Measurements from ENCODE around the gene BTBD17. TPM values are rescaled to one million over a fixed set of nuclear protein-coding genes. Genes with fewer than 3 reads are reported as not detected.

The BTBD17 gene
- total and polyA plus RNA-seq, 4 donors = 9.4 to 31.0 (median 17.7) TPM

DNA sequence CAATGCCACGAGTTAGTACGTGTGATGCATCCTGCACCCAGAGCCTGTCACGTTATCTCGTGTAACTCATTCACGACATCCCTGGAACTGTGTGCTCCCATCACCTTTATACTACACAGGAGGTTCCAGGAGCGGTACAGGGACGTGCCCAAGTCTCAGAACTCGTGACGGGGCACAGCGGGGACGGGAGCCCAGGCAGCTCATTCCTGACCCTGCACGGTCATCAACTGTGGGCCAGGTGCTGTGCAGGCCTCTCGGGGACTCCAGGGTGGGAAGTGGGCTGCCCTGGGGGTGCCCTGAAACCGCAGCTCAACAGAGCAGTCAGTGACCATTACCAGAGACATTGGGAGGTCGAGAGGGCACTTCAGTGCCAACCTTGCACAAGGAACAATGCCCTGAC is 46.8 kb downstream of the BTBD17 start:
- no peak overlapping the region for H3K4me3 ChIP-seq (ENCODE audit: low read depth, low read length)
- H3K36me3 ChIP-seq (ENCODE audit: control insufficient read depth, insufficient read depth, low read length) = peaks cover 4% of the 10 kb centered on the region
- H3K27me3 ChIP-seq (ENCODE audit: control insufficient read depth, insufficient read depth, low read length) = no peaks in the 10 kb centered on the region
- peaks cover 2% of the 10 kb centered on the region for H3K9me3 ChIP-seq (ENCODE audit: control insufficient read depth, insufficient read depth, low read length)
- no peaks in the 10 kb centered on the region for H3K4me1 ChIP-seq (ENCODE audit: control insufficient read depth, insufficient read depth, low read length)
- 93% methylated on average over 13 of the region's 15 CpGs for WGBS (ENCODE audit: insufficient coverage)
- no peak for DNase-seq (ENCODE audit: low read depth in 4 of 6, low spot score in 6 of 6)
- no peak overlapping the region for H3K27ac ChIP-seq (ENCODE audit: low read depth, low read length)

DNA sequence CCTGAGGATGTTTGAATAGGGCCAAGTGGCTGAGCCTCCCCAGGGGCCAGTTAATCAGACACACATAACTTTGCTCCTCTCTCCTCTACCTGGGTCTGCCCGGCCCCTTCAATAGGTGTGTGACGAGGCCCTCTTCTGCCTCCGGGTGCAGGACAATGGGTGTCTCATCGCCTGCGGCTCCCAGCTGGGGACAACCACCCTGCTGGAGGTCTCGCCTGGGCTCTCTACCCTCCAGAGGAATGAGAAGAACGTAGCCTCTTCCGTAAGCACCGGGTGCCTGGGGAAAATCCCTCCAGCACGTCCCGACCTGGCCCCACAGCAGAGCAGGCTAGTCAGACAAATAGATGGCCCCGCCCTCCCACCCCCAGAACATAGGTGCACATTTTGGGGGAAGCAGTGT is 51.8 kb downstream of the BTBD17 start:
- no peaks in the 10 kb centered on the region for H3K27me3 ChIP-seq (ENCODE audit: control insufficient read depth, insufficient read depth, low read length)
- H3K4me3 ChIP-seq (ENCODE audit: low read depth, low read length) = no peak overlapping the region
- H3K4me1 ChIP-seq (ENCODE audit: control insufficient read depth, insufficient read depth, low read length) = no peaks in the 10 kb centered on the region
- H3K36me3 ChIP-seq (ENCODE audit: control insufficient read depth, insufficient read depth, low read length) = no peaks in the 10 kb centered on the region
- no peak for DNase-seq (ENCODE audit: low read depth in 4 of 6, low spot score in 6 of 6)
- no peak overlapping the region for H3K27ac ChIP-seq (ENCODE audit: low read depth, low read length)
- WGBS (ENCODE audit: insufficient coverage) = 74% methylated on average over 11 of the region's 12 CpGs
- H3K9me3 ChIP-seq (ENCODE audit: control insufficient read depth, insufficient read depth, low read length) = peaks cover 2% of the 10 kb centered on the region

DNA sequence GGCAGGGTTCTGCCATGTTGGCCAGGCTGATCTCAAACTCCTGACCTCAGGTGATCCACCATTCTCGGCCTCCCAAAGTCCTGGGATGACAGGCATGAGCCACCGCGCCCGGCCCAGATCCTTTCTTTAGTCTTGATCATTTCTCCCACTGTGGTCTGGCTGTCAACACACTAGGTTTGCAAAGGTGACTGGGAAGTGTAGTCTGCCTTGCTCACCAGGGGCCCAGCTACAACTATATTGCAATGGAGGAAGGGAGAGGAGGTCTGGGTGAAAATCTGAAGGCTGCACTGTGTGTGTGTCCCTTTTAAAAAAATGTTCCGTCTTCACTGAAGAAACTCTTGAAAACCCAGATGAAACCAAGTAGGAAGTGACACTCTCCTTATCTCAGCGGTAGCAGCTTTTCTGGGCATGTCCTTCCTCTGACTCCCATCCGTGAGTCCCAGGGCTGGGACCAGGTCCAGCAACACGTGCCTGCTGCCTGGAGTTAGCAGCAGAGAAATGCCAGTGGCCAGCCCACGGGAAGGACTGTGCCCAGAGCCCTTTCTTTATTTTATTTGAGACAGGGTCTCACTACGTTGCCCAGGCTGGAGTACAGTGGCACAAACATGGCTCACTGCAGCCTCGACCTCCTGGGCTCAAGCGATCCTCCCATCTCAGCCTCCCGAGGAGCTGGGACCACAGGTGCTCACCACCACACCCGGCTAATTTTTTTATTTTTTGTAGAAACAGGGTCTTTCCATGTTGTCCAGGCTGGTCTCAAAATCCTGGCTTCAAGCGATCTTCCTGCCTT is 53.5 kb downstream of the BTBD17 start:
- peaks cover 2% of the 10 kb centered on the region for H3K9me3 ChIP-seq (ENCODE audit: control insufficient read depth, insufficient read depth, low read length)
- no peak overlapping the region for H3K4me3 ChIP-seq (ENCODE audit: low read depth, low read length)
- no peak for DNase-seq (ENCODE audit: low read depth in 4 of 6, low spot score in 6 of 6)
- H3K4me1 ChIP-seq (ENCODE audit: control insufficient read depth, insufficient read depth, low read length) = no peaks in the 10 kb centered on the region
- 78% methylated on average over 11 of the region's 15 CpGs for WGBS (ENCODE audit: insufficient coverage)
- no peaks in the 10 kb centered on the region for H3K36me3 ChIP-seq (ENCODE audit: control insufficient read depth, insufficient read depth, low read length)
- H3K27me3 ChIP-seq (ENCODE audit: control insufficient read depth, insufficient read depth, low read length) = no peaks in the 10 kb centered on the region
- H3K27ac ChIP-seq (ENCODE audit: low read depth, low read length) = no peak overlapping the region

Other genes with a start within 250 kb of the BTBD17 start
- 1,000 to 10,000 TPM; 1,239 to 1,608 TPM for gene RPL38, start 158.2 kb downstream of the BTBD17 start, total RNA-seq
- 1,000 to 10,000 TPM; 1,051 to 1,061 TPM for gene RPL38, start 158.2 kb downstream of the BTBD17 start, polyA plus RNA-seq (ENCODE audit: insufficient read length in 2 of 2)
- 10 to 100 TPM; 25.0 to 27.5 TPM for gene TTYH2, start 148.3 kb downstream of the BTBD17 start, total RNA-seq
- gene TTYH2, start 148.3 kb downstream of the BTBD17 start, polyA plus RNA-seq (ENCODE audit: insufficient read length in 2 of 2) = 10 to 100 TPM; 59.2 to 66.4 TPM
- 1 to 10 TPM in 1 of 2 donors, under 1 TPM in 1; 0.69 to 6.4 TPM for gene DNAI2, start 87.6 kb downstream of the BTBD17 start, total RNA-seq
- 1 to 10 TPM; 5.4 to 7.4 TPM for gene DNAI2, start 87.6 kb downstream of the BTBD17 start, polyA plus RNA-seq (ENCODE audit: insufficient read length in 2 of 2)
- gene KIF19, start 35.6 kb downstream of the BTBD17 start, total RNA-seq = 1 to 10 TPM; 1.8 to 2.7 TPM
- 1 to 10 TPM; 2.3 to 2.8 TPM for gene KIF19, start 35.6 kb downstream of the BTBD17 start, polyA plus RNA-seq (ENCODE audit: insufficient read length in 2 of 2)
- under 1 TPM; 0.22 to 0.59 TPM for gene GPR142, start 5.6 kb upstream of the BTBD17 start, total RNA-seq
- under 1 TPM; 0.43 to 0.86 TPM for gene GPR142, start 5.6 kb upstream of the BTBD17 start, polyA plus RNA-seq (ENCODE audit: insufficient read length in 2 of 2)
- 10 to 100 TPM; 16.3 to 98.7 TPM for gene GPRC5C, start 70.2 kb upstream of the BTBD17 start, total RNA-seq
- 10 to 100 TPM; 10.4 to 19.1 TPM for gene GPRC5C, start 70.2 kb upstream of the BTBD17 start, polyA plus RNA-seq (ENCODE audit: insufficient read length in 2 of 2)
- 1 to 10 TPM; 8.4 to 9.9 TPM for gene CD300A, start 104.8 kb upstream of the BTBD17 start, total RNA-seq
- gene CD300A, start 104.8 kb upstream of the BTBD17 start, polyA plus RNA-seq (ENCODE audit: insufficient read length in 2 of 2) = 1 to 10 TPM; 6.7 to 8.2 TPM
- under 1 TPM in 1 of 2 donors, not detected in 1; 0.30 TPM for gene CD300LB, start 169.6 kb upstream of the BTBD17 start, total RNA-seq
- gene CD300LB, start 169.6 kb upstream of the BTBD17 start, polyA plus RNA-seq (ENCODE audit: insufficient read length in 2 of 2) = under 1 TPM in 1 of 2 donors, not detected in 1; 0.14 TPM
- under 1 TPM; 0.55 to 0.69 TPM for gene CD300C, start 184.2 kb upstream of the BTBD17 start, total RNA-seq
- 1 to 10 TPM in 1 of 2 donors, under 1 TPM in 1; 1.00 to 1.1 TPM for gene CD300C, start 184.2 kb upstream of the BTBD17 start, polyA plus RNA-seq (ENCODE audit: insufficient read length in 2 of 2)
- gene CD300H, start 205.6 kb upstream of the BTBD17 start, total RNA-seq = under 1 TPM in 1 of 2 donors, not detected in 1; 0.89 TPM
- not detected for gene CD300H, start 205.6 kb upstream of the BTBD17 start, polyA plus RNA-seq (ENCODE audit: insufficient read length in 2 of 2)
- not detected for gene CD300LD, start 230.4 kb upstream of the BTBD17 start, total RNA-seq
- gene CD300LD, start 230.4 kb upstream of the BTBD17 start, polyA plus RNA-seq (ENCODE audit: insufficient read length in 2 of 2) = not detected